Measurements from ENCODE around the gene ATF7IP2. TPM values are rescaled to one million over a fixed set of nuclear protein-coding genes. Genes with fewer than 3 reads are reported as not detected.

The ATF7IP2 gene
- total and polyA plus RNA-seq, 9 of the 15 experiments (the other 6 are each of a cell fraction or from before 2014, with no cell fraction given): 131 to 515 (median 196) TPM

DNA sequence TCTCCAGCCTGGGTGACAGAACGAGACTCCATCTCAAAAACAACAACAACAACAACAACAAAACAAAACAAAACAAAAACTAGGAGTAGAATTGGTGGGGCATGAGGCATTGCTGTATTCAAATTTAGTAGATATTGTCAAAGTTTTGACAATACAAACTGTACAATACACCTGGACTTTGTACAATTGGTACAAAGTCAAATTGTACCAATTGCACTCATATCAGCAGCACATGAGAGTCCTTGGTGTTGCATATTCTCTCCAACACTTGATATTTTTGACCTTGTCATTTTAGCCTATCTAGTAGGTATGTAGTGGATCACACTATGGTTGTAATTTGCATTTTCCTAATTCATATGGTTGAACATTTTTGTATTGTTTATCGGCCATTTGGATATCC, 14.3 kb upstream of the ATF7IP2 start:
- no peaks in the 10 kb centered on the region for H3K9me1 ChIP-seq (ENCODE audit: control insufficient read depth, insufficient read depth, low read length)
- BruUV-seq (replicated peaks): no TSS peak
- intact Hi-C loops (cut with micrococcal nuclease) (no loop called here), in situ Hi-C loops (cut with MboI) (no loop called here)
- ATAC-seq (no peak), DNase-seq (ENCODE audit: extremely low read depth in 1 of 4, low spot score in 3 of 4) (no peak), FAIRE-seq (no peak)
- 89% methylated on average over 2 of the region's 2 CpGs for WGBS (ENCODE audit: insufficient coverage, low coverage, missing lambda C conversion rate)
- no peak overlapping the region for H3K9ac ChIP-seq (ENCODE audit: insufficient read depth in 1 of 2, low read depth in 2 of 2, low read length in 2 of 2)
- no peaks in the 10 kb centered on the region for H3K36me3 ChIP-seq (ENCODE audit: control insufficient read depth, insufficient read depth, low read length)
- peaks cover 6% of the 10 kb centered on the region; the same call in 1 of the 2 replicates for H3K9me3 ChIP-seq (replicated peaks; ENCODE audit: control insufficient read depth, insufficient read depth, low read depth, low read length)
- CTCF ChIA-PET (ENCODE audit: low intra/inter-chr PET ratio): no interaction called here
- H3K4me1 ChIP-seq (replicated peaks in 1 of 2; ENCODE audit: control insufficient read depth in 2 of 2, insufficient read depth in 2 of 2, low read length in 2 of 2): peaks cover 0 to 3% of the 10 kb centered on the region in 2 experiments; a peak in 1 of 5 replicates
- no peak overlapping the region for H3K4me3 ChIP-seq
- H3K27me3 ChIP-seq (ENCODE audit: control insufficient read depth in 2 of 2, insufficient read depth in 2 of 2, low read length in 2 of 2): no peaks in the 10 kb centered on the region
- no peak overlapping the region for H2AFZ ChIP-seq (ENCODE audit: low read depth, low read length)
- no peak overlapping the region for H3K4me2 ChIP-seq (ENCODE audit: insufficient read depth, low read length)
- no peaks in the 10 kb centered on the region for H4K20me1 ChIP-seq (replicated peaks; ENCODE audit: control insufficient read depth, insufficient read depth, low read length)
- no peaks in the 10 kb centered on the region for H3K79me2 ChIP-seq (ENCODE audit: control insufficient read depth, insufficient read depth, low read length)
- no peak for TF ChIP-seq FOXA3 (CRISPR knock-in tag; conservative IDR thresholded peaks at IDR 0.05 in 1 of 2, IDR thresholded peaks at IDR 0.05 in 1 of 2)
- no peak for TF ChIP-seq ZFP36 (IDR thresholded peaks at IDR 0.05; ENCODE audit: low read depth, low read length, partially characterized antibody)
- TF ChIP-seq TCF7 (IDR thresholded peaks at IDR 0.05; ENCODE audit: borderline replicate concordance): no peak
- TF ChIP-seq ZNF184 (CRISPR knock-in tag; IDR thresholded peaks at IDR 0.05): no peak
- no peak for TF ChIP-seq FIP1L1 (IDR thresholded peaks at IDR 0.05; ENCODE audit: low read depth, low read length, poor library complexity, severe bottlenecking)
- TF ChIP-seq CTBP1 (IDR thresholded peaks at IDR 0.05; ENCODE audit: borderline replicate concordance): no peak
- TF ChIP-seq ZNF586 (CRISPR knock-in tag; conservative IDR thresholded peaks at IDR 0.05): no peak
- TF ChIP-seq GABPB2 (CRISPR knock-in tag; conservative IDR thresholded peaks at IDR 0.05): no peak
- POLR2A ChIA-PET: no interaction called here
- H3K27ac ChIP-seq (ENCODE audit: extremely low read depth, low read depth, low read length): no peak overlapping the region
